ENCODE measurements around the gene MEAF6. TPM values are rescaled to one million over a fixed set of nuclear protein-coding genes. Genes with fewer than 3 reads are reported as not detected.
A peak's percentile ranks its signal among the peaks of the same experiment; 100 is the strongest.

MEAF6 gene
- total and polyA plus RNA-seq, 2 experiments from 2014 or later = 96.2 to 117 TPM

DNA sequence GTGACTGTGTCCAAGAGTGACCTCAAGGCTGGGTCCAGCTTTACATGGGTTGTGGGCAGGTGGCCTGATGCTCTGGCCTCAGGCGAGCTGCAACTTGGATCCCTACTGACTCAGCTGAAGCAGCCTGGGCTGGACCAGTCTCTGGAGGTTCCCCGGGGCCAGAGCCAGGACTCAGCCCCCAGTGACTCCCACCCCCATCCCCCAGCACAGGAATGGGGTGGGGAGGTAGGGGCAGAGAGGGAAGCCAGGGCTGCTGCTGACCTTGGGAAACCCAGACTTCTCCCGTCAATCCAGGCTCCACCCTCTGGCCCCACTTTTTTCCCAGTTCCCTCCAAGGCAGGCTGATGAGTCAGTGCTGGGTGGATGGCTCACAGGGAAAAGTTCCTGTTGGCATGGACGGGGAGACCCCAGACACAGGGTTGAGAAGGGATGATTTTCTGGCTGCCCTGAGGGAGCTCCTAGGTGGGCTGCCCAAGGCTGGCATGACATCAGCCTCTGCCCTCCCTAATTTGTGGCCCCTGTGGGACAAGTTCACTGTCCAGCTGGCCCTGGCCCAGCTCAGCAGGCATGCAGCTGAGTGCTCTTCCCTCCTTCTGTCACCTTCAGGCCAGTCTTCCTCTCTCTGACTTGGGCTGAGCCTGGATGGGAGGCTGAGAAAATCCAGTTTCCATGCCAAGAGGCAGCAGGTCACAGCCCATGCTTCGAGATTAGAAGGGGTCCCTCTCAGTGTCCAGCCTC is 37.9 kb downstream of the MEAF6 start:
- Histone ChIP-seq H3K4me3 (peak overlapping the region; percentile 87), H3K27me3 (replicated peaks; ENCODE audit: insufficient read depth) (no peaks in the 10 kb centered on the region), H4K20me1 (ENCODE audit: insufficient read depth) (no peaks in the 10 kb centered on the region), H3K36me3 (ENCODE audit: low read depth) (0 out of 2 replicates have a peak, but pooled peaks cover 14% of the 10 kb centered on the region), H3K9me2 (ENCODE audit: insufficient read depth) (no peaks in the 10 kb centered on the region), H3K4me1 (ENCODE audit: insufficient read depth) (peaks cover 68% of the 10 kb centered on the region), H3K9ac (peak overlapping the region; percentile 92), H3K79me2 (ENCODE audit: insufficient read depth) (peaks cover 78% of the 10 kb centered on the region), H3F3A (ENCODE audit: insufficient read depth) (peaks cover 63% of the 10 kb centered on the region), H3K27ac (peak overlapping the region; percentile 98), H3K9me3 (ENCODE audit: low read depth) (no peaks in the 10 kb centered on the region), H3K4me2 (ENCODE audit: unreplicated experiment) (peak overlapping the region; percentile 96), H2AFZ (no peak overlapping the region)
- peak; percentile 93 for DNase-seq
- WGBS, 2 experiments (ENCODE audit: low coverage in 1 of 2, low lambda C conversion rate in 2 of 2, missing lambda C conversion rate in 2 of 2) = 0% methylated on average over 5 of the region's 5 CpGs
- no peak for TF ChIP-seq EZH2phosphoT487 (IDR thresholded peaks at IDR 0.05; ENCODE audit: insufficient read depth, low read depth)
- in situ Hi-C loops (cut with MboI) = no loop called here

DNA sequence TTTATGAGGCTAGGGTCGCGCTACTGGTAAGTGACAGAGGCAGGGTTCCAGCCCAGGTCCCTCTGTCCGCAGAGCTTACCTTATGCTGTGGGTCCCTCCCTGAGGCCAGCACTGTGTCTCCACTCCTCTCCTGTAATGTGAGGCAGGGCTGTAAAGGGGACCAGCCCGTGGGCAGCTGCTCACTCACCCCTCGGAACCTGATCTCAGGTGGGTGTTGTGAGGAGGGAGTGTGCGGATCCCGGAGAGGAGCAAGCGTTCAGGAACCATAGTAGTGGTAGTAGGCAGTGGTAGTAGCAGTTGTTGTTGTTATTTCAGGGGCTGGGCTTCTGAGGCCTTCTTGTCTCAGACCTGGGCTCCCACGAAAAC is 38.5 kb downstream of the MEAF6 start:
- no peak for DNase-seq
- H3K4me2 ChIP-seq (ENCODE audit: unreplicated experiment) = peak overlapping the region; percentile 96
- WGBS, 2 experiments (ENCODE audit: low coverage in 1 of 2, low lambda C conversion rate in 2 of 2, missing lambda C conversion rate in 2 of 2) = 35 to 36% methylated on average over 8 to 9 of the region's 9 CpGs

DNA sequence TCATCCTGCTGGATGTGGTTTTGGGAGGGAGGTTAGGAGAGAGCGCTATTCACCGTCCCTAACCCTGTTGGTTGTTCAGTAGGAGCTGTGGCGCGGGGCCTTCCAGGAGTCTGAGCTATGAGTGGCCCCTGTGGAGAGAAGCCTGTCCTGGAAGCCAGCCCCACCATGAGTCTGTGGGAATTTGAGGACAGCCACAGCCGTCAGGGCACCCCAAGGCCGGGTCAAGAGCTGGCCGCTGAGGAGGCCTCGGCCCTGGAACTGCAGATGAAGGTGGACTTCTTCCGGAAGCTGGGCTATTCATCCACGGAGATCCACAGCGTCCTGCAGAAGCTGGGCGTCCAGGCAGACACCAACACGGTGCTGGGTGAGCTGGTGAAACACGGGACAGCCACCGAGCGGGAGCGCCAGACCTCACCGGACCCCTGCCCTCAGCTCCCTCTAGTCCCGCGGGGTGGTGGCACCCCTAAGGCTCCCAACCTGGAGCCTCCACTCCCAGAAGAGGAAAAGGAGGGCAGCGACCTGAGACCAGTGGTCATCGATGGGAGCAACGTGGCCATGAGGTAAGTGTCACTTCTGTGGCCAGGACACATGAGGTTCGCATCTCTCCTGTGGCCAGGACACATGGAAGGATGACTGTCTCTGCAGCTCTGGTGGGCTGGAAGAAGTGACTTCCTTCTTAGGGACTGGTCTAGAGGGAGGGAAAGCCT is 39.0 kb downstream of the MEAF6 start:
- Histone ChIP-seq H2AFZ (0 out of 2 replicates have a peak overlapping the region, but pooled peaks have one; percentile 0), H3K27ac (peak overlapping the region; percentile 98), H3K9ac (peak overlapping the region; percentile 92), H3K9me2 (ENCODE audit: insufficient read depth) (no peaks in the 10 kb centered on the region), H3K4me1 (ENCODE audit: insufficient read depth) (peaks cover 79% of the 10 kb centered on the region), H3K4me2 (ENCODE audit: unreplicated experiment) (peak overlapping the region; percentile 96), H3K9me3 (ENCODE audit: low read depth) (no peaks in the 10 kb centered on the region), H3K4me3 (peak overlapping the region; percentile 87), H3K36me3 (ENCODE audit: low read depth) (0 out of 2 replicates have a peak, but pooled peaks cover 4% of the 10 kb centered on the region), H3F3A (ENCODE audit: insufficient read depth) (peaks cover 72% of the 10 kb centered on the region), H3K27me3 (replicated peaks; ENCODE audit: insufficient read depth) (no peaks in the 10 kb centered on the region), H3K79me2 (ENCODE audit: insufficient read depth) (peaks cover 67% of the 10 kb centered on the region), H4K20me1 (ENCODE audit: insufficient read depth) (no peaks in the 10 kb centered on the region)
- no peak for TF ChIP-seq EZH2 (IDR thresholded peaks at IDR 0.05; ENCODE audit: insufficient read depth, poor library complexity, severe bottlenecking)
- no peak for TF ChIP-seq EZH2phosphoT487 (IDR thresholded peaks at IDR 0.05; ENCODE audit: insufficient read depth, low read depth)
- WGBS, 2 experiments (ENCODE audit: low coverage in 1 of 2, low lambda C conversion rate in 2 of 2, missing lambda C conversion rate in 2 of 2) = 40 to 63% methylated on average over 18 to 23 of the region's 24 CpGs
- DNase-seq = peak; percentile 46
- in situ Hi-C loops (cut with MboI) = no loop called here

More for the DNA sequence above, 38.5 kb downstream of the MEAF6 start:
- H3K9me3 ChIP-seq (ENCODE audit: low read depth) = no peaks in the 10 kb centered on the region
- in situ Hi-C loops (cut with MboI) = no loop called here
- no peak overlapping the region for H2AFZ ChIP-seq
- H3K27ac ChIP-seq = peak overlapping the region; percentile 98
- H3K9ac ChIP-seq = peak overlapping the region; percentile 92
- H3K4me1 ChIP-seq (ENCODE audit: insufficient read depth) = peaks cover 74% of the 10 kb centered on the region
- no peaks in the 10 kb centered on the region for H3K27me3 ChIP-seq (replicated peaks; ENCODE audit: insufficient read depth)
- H3K36me3 ChIP-seq (ENCODE audit: low read depth) = 0 out of 2 replicates have a peak, but pooled peaks cover 8% of the 10 kb centered on the region
- TF ChIP-seq EZH2 (IDR thresholded peaks at IDR 0.05; ENCODE audit: insufficient read depth, poor library complexity, severe bottlenecking) = no peak
- no peak for TF ChIP-seq EZH2phosphoT487 (IDR thresholded peaks at IDR 0.05; ENCODE audit: insufficient read depth, low read depth)
- H4K20me1 ChIP-seq (ENCODE audit: insufficient read depth) = no peaks in the 10 kb centered on the region
- peaks cover 67% of the 10 kb centered on the region for H3F3A ChIP-seq (ENCODE audit: insufficient read depth)
- peak overlapping the region; percentile 87 for H3K4me3 ChIP-seq
- H3K9me2 ChIP-seq (ENCODE audit: insufficient read depth) = no peaks in the 10 kb centered on the region
- peaks cover 72% of the 10 kb centered on the region for H3K79me2 ChIP-seq (ENCODE audit: insufficient read depth)

DNA sequence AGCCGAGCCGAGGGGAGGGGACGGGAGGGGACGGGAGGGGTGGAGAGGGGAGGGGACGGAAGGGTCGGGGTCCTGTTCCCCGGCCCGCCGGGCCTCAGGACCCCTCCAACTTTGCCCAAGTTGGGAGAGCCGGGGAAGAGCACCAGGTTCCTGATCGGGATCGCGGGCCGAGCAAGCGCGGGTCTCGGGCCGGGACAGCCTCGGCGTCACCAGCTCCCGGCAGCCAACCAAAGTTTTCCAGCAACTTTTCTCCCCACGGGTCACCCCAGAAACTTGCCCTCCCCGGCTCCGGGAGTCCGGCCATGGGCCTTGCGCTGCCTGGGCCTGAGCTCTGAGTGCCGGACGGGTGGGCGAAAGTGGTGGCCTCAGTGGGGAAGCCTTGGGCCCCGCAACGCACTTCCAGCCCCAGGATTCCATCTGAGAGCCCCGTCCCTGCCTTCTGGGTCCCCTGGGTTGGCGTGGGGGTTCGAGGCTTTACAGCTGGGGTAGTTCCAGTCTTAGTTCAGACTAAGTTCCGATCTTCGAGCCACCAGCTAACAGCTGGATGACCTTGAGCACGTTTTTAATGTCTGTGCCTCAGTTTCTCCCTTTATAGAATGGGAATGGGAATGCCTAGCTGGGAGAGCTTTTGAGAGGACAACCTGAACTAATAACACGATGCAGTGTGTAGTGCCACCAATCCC is 39.7 kb downstream of the MEAF6 start:
- peak; percentile 75 for DNase-seq
- H4K20me1 ChIP-seq (ENCODE audit: insufficient read depth) = no peaks in the 10 kb centered on the region
- H3K9ac ChIP-seq = peak overlapping the region; percentile 92
- H2AFZ ChIP-seq = 0 out of 2 replicates have a peak overlapping the region, but pooled peaks have one; percentile 0
- WGBS, 2 experiments (ENCODE audit: low coverage in 1 of 2, low lambda C conversion rate in 2 of 2, missing lambda C conversion rate in 2 of 2) = 0 to 1% methylated on average over 28 to 31 of the region's 38 CpGs
- H3K4me1 ChIP-seq (ENCODE audit: insufficient read depth) = peaks cover 75% of the 10 kb centered on the region
- H3K9me3 ChIP-seq (ENCODE audit: low read depth) = no peaks in the 10 kb centered on the region
- in situ Hi-C loops (cut with MboI) = no loop called here
- peak overlapping the region; percentile 87 for H3K4me3 ChIP-seq
- no peaks in the 10 kb centered on the region for H3K36me3 ChIP-seq (ENCODE audit: low read depth)
- H3K27ac ChIP-seq = peak overlapping the region; percentile 98
- H3K79me2 ChIP-seq (ENCODE audit: insufficient read depth) = peaks cover 60% of the 10 kb centered on the region
- no peaks in the 10 kb centered on the region for H3K27me3 ChIP-seq (replicated peaks; ENCODE audit: insufficient read depth)
- no peak for TF ChIP-seq EZH2phosphoT487 (IDR thresholded peaks at IDR 0.05; ENCODE audit: insufficient read depth, low read depth)
- TF ChIP-seq EZH2 (IDR thresholded peaks at IDR 0.05; ENCODE audit: insufficient read depth, poor library complexity, severe bottlenecking) = no peak
- no peaks in the 10 kb centered on the region for H3K9me2 ChIP-seq (ENCODE audit: insufficient read depth)
- peaks cover 73% of the 10 kb centered on the region for H3F3A ChIP-seq (ENCODE audit: insufficient read depth)
- H3K4me2 ChIP-seq (ENCODE audit: unreplicated experiment) = peak overlapping the region; percentile 96
